ENCODE results near the gene HSPB7.

- TF ChIP-seq POLR2AphosphoS5 (IDR thresholded peaks at IDR 0.05; ENCODE audit: insufficient read depth, low read depth, low read length): no peak
- no peak for TF ChIP-seq POLR2A (IDR thresholded peaks at IDR 0.05; ENCODE audit: low read depth, low read length)
- TF ChIP-seq EZH2 (IDR thresholded peaks at IDR 0.05; ENCODE audit: borderline replicate concordance, low read depth, low read length, severe bottlenecking): no peak
- TF ChIP-seq, protein P1, sequence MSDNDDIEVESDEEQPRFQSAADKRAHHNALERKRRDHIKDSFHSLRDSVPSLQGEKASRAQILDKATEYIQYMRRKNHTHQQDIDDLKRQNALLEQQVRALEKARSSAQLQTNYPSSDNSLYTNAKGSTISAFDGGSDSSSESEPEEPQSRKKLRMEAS (IDR thresholded peaks at IDR 0.05; ENCODE audit: insufficient read depth, insufficient read length): no peak
- TF ChIP-seq CTCF (IDR thresholded peaks at IDR 0.05; ENCODE audit: extremely low read depth in 1 of 2, insufficient read depth in 1 of 2, low read depth in 1 of 2, low read length in 2 of 2): no peak
- no peak for TF ChIP-seq FOS (IDR thresholded peaks at IDR 0.05; ENCODE audit: borderline replicate concordance, insufficient read depth, low read length)
These were observed 50.9 kb downstream of the HSPB7 start for GRCh38 chr1:15966956-15967344.

Measured in endothelial cell of umbilical vein (primary cell).